T-cell (primary cell): ENCODE measurements around the gene DLGAP1. TPM values are rescaled to one million over a fixed set of nuclear protein-coding genes. Genes with fewer than 3 reads are reported as not detected.

Source experiments
- ATAC-seq, 4 experiments: fragments of 200-7000 bp in 3 of 4; fragments of 150-1000 bp in 1 of 4; cut with Tn5 transposase; replicated peaks in 1 of 4; 1 replicate in 3 of 4; 2 replicates in 1 of 4; pipeline ENCODE4 v1.10.0; 2021; ENCODE audit warnings: moderate library complexity in 3 of 4, mild to moderate bottlenecking in 2 of 4, moderate number of reproducible peaks in 1 of 4
- CTCF ChIA-PET, 2 donors: fragments of 300-600 bp; sonication (Branson Sonifier 250); formaldehyde crosslinking; loops; one replicate each; lab custom pipeline; 2022; ENCODE audit warnings: antibody characterized with exemption in 2 of 2; lab: Charles Lee
- POLR2A ChIA-PET, 2 donors: fragments of 300-600 bp; sonication (Branson Sonifier 250); formaldehyde crosslinking; loops; one replicate each; lab custom pipeline; 2022; ENCODE audit warnings: antibody characterized with exemption in 2 of 2; lab: Charles Lee
- DNase-seq, 35 experiments: peaks; one replicate each; pipeline versions ENCODE4 v3.0.0 to v3.0.0-alpha.2; 2013 to 2023
- H3K27ac ChIP-seq: one replicate; pipeline ENCODE4 v1.5.1; 2013; ENCODE audit warnings: low read length
- H3K27me3 ChIP-seq, 2 experiments: replicated peaks in 1 of 2; 1 replicate in 1 of 2; 2 replicates in 1 of 2; pipeline versions ENCODE4 v1.6.1 to v1.7.0; 2013; ENCODE audit warnings: low read length in 1 of 2, mixed read lengths in 1 of 2; ENCODE audit not compliant: control insufficient read depth in 2 of 2, insufficient read depth in 2 of 2; ENCODE audit errors: extremely low read depth in 1 of 2
- H3K36me3 ChIP-seq, 2 donors: 1 replicate in 1 of 2; 2 replicates in 1 of 2; pipeline versions ENCODE4 v1.6.1 to v1.7.0; 2013; ENCODE audit warnings: low read length in 1 of 2; ENCODE audit not compliant: control insufficient read depth in 2 of 2, insufficient read depth in 1 of 2; ENCODE audit errors: extremely low read depth in 1 of 2
- H3K4me1 ChIP-seq, 2 experiments: 1 replicate in 1 of 2; 2 replicates in 1 of 2; pipeline versions ENCODE4 v1.6.1 to v1.7.0; 2013; ENCODE audit warnings: low read length in 2 of 2, mixed read lengths in 1 of 2; ENCODE audit not compliant: insufficient read depth in 2 of 2, control insufficient read depth in 1 of 2; ENCODE audit errors: extremely low read depth in 1 of 2
- H3K4me3 ChIP-seq, 2 donors: 1 replicate in 1 of 2; 2 replicates in 1 of 2; pipeline versions ENCODE4 v1.5.1 to v1.7.0; 2013; ENCODE audit warnings: mild to moderate bottlenecking in 2 of 2, low read length in 1 of 2, moderate library complexity in 1 of 2; ENCODE audit not compliant: control insufficient read depth in 1 of 2; ENCODE audit errors: extremely low read depth in 1 of 2
- H3K9me3 ChIP-seq: 2 replicates; pipeline ENCODE4 v1.7.0; 2013
- H3K27ac Mint-ChIP-seq, 2 donors: one replicate each; pipeline ENCODE4 v1.8.0; 2020 to 2021; ENCODE audit warnings: mild to moderate bottlenecking in 2 of 2, mixed read lengths in 2 of 2
- H3K27me3 Mint-ChIP-seq, 2 donors: one replicate each; pipeline ENCODE4 v1.8.0; 2021 to 2022; ENCODE audit warnings: mixed read lengths in 2 of 2
- H3K36me3 Mint-ChIP-seq: one replicate; pipeline ENCODE4 v1.8.0; 2021; ENCODE audit warnings: mixed read lengths
- H3K4me1 Mint-ChIP-seq, 3 donors: one replicate each; pipeline ENCODE4 v1.8.0; 2020 to 2022; ENCODE audit warnings: mixed read lengths in 3 of 3, mild to moderate bottlenecking in 1 of 3
- H3K4me3 Mint-ChIP-seq, 3 donors: one replicate each; pipeline ENCODE4 v1.8.0; 2020 to 2022; ENCODE audit warnings: mild to moderate bottlenecking in 3 of 3, mixed read lengths in 3 of 3, moderate library complexity in 3 of 3
- H3K9me3 Mint-ChIP-seq, 3 donors: one replicate each; pipeline ENCODE4 v1.8.0; 2020 to 2022; ENCODE audit warnings: mixed read lengths in 3 of 3
- WGBS: methylation state at CpG from one replicate; pipeline ENCODE4 v1.1.5; 2013; ENCODE audit warnings: missing lambda C conversion rate; ENCODE audit not compliant: insufficient coverage; 5-methylcytosine and 5-hydroxymethylcytosine counted together
- total RNA-seq, 35 experiments: library from RNA in 6 of 35; stranded (reverse) in 6 of 35; fragments of 120-200 nt in 1 of 35; gene quantifications; one replicate each; pipeline versions ENCODE4 v1.2.1 to v1.2.4 and lab custom pipeline; 2013 to 2026

The DLGAP1 gene
- total RNA-seq, 5 donors from 2014 or later (not counting 1 experiment from before 2014, with no cell fraction given) = 0.25 to 1.8 (median 0.26) TPM

DNA sequence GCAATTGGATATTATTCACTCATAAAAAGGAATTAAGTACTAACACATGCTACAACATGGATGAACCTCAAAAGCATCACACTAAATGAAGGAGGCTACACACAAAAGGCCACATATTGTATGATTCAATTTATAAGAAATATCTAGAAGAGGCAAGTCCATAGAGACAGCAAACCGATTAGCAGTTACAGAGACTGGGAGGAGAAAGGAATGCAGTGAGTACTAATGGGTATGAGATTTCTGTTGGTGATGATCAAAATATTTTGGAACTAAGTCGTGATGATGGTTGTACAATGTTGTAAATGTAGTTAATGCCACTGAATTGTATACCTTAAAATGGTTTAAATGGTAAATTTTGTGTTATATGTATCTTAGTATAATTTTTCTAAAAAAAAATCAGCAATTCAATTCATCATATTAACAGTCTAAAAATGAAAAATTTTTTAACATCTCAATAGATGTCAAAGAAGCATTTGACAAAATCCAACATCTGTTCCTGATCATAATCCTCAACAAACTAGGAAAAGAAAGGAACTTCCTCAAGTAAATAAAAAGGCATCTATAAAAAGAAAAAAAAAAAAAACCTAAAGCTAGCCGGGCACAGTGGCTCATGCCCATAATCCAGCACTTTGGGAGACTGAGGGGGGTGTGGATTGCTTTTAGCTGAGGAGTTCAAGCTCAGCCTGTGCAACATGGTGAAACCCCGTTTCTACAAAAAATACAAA lies 907.1 kb downstream of the DLGAP1 start:
- H3K4me1 Mint-ChIP-seq = no peaks in the 10 kb centered on the region
- ChIA-PET POLR2A (interaction anchor here in 1 of 2 donors (0.5 to 0.6 kb wide), 2 partner anchors 19 to 175 kb away, joined by 3 to 5 read pairs; no protein-coding TSS in a partner anchor), CTCF (interaction anchor here in 1 of 2 donors (0.6 kb wide), 1 partner anchor 10 kb away, joined by 3 read pairs; no protein-coding TSS in a partner anchor)
- DNase-seq (no peak), ATAC-seq (no peak)
- Histone ChIP-seq H3K36me3 (no peaks in the 10 kb centered on the region), H3K9me3 (no peaks in the 10 kb centered on the region), H3K4me3 (no peak overlapping the region), H3K27ac (no peak overlapping the region), H3K4me1 (no peaks in the 10 kb centered on the region), H3K27me3 (no peaks in the 10 kb centered on the region)
- no peak overlapping the region for H3K27ac Mint-ChIP-seq
- no peaks in the 10 kb centered on the region for H3K27me3 Mint-ChIP-seq
- H3K36me3 Mint-ChIP-seq = no peaks in the 10 kb centered on the region
- 90% methylated on average over 1 of the region's 4 CpGs for WGBS
- no peaks in the 10 kb centered on the region for H3K9me3 Mint-ChIP-seq
- H3K4me3 Mint-ChIP-seq = no peak overlapping the region

DNA sequence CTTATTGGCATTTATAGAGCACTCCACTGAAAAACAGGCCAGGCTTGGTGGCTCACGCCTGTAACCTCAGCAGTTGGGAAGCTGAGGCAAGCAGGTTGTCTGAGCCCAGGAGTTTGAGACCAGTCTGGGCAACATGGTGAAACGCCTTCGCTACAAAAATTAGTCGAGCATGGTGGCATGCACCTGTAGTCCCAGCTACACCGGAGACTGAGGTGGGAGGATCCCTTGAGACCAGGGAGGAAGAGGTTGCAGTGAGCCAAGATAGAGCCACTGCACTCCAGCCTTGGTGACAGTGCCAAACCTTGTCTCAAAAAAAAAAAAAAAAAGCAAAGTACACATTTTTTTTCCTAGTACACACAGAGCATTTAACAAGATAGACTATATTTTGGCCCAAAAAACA lies 909.0 kb downstream of the DLGAP1 start:
- H3K27me3 Mint-ChIP-seq = no peaks in the 10 kb centered on the region
- Histone ChIP-seq H3K4me3 (no peak overlapping the region), H3K4me1 (no peaks in the 10 kb centered on the region), H3K27me3 (no peaks in the 10 kb centered on the region), H3K9me3 (no peaks in the 10 kb centered on the region), H3K27ac (no peak overlapping the region), H3K36me3 (no peaks in the 10 kb centered on the region)
- no peak overlapping the region for H3K4me3 Mint-ChIP-seq
- H3K36me3 Mint-ChIP-seq = no peaks in the 10 kb centered on the region
- H3K27ac Mint-ChIP-seq = no peak overlapping the region
- 92% methylated on average over 4 of the region's 5 CpGs for WGBS
- DNase-seq (no peak), ATAC-seq (no peak)
- ChIA-PET CTCF (interaction anchor here (0.5 to 0.7 kb wide), 4 partner anchors 75 to 154 kb away, joined by 3 to 7 read pairs (median 4); no protein-coding TSS in a partner anchor), POLR2A (interaction anchor here in 1 of 2 donors (0.7 kb wide), 1 partner anchor 29 kb away, joined by 3 read pairs; no protein-coding TSS in a partner anchor)
- no peaks in the 10 kb centered on the region for H3K4me1 Mint-ChIP-seq
- no peaks in the 10 kb centered on the region for H3K9me3 Mint-ChIP-seq

DNA sequence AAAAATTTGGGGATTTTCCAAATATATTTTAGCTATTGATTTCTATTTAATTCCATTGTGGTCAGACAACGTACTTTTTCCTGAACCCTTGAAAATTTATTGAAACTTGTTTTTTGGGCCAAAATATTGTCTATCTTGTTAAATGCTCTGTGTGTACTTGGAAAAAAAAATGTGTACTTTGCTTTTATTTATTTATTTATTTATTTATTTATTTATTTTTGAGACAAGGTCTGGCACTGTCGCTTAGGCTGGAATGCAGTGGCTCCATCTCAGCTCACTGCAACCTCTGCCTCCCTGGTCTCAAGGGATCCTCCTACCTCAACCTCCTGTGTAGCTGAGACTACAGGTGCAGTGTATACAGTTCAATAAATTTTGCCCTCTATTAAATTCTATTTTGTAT lies 910.6 kb downstream of the DLGAP1 start:
- no peaks in the 10 kb centered on the region for H3K36me3 Mint-ChIP-seq
- Histone ChIP-seq H3K27ac (no peak overlapping the region), H3K9me3 (no peaks in the 10 kb centered on the region), H3K4me3 (no peak overlapping the region), H3K36me3 (no peaks in the 10 kb centered on the region), H3K27me3 (no peaks in the 10 kb centered on the region), H3K4me1 (no peaks in the 10 kb centered on the region)
- H3K4me1 Mint-ChIP-seq = no peaks in the 10 kb centered on the region
- DNase-seq (no peak), ATAC-seq (no peak)
- ChIA-PET CTCF (interaction anchor here in 1 of 2 donors (0.7 kb wide), 1 partner anchor 50 kb away, joined by 3 read pairs; no protein-coding TSS in a partner anchor), POLR2A (no interaction called here)
- no CpG with 5 or more reads among the region's 2 CpGs for WGBS
- H3K9me3 Mint-ChIP-seq = no peaks in the 10 kb centered on the region
- H3K4me3 Mint-ChIP-seq = no peak overlapping the region
- no peak overlapping the region for H3K27ac Mint-ChIP-seq
- peaks cover 0 to 3% of the 10 kb centered on the region in 2 donors for H3K27me3 Mint-ChIP-seq

DNA sequence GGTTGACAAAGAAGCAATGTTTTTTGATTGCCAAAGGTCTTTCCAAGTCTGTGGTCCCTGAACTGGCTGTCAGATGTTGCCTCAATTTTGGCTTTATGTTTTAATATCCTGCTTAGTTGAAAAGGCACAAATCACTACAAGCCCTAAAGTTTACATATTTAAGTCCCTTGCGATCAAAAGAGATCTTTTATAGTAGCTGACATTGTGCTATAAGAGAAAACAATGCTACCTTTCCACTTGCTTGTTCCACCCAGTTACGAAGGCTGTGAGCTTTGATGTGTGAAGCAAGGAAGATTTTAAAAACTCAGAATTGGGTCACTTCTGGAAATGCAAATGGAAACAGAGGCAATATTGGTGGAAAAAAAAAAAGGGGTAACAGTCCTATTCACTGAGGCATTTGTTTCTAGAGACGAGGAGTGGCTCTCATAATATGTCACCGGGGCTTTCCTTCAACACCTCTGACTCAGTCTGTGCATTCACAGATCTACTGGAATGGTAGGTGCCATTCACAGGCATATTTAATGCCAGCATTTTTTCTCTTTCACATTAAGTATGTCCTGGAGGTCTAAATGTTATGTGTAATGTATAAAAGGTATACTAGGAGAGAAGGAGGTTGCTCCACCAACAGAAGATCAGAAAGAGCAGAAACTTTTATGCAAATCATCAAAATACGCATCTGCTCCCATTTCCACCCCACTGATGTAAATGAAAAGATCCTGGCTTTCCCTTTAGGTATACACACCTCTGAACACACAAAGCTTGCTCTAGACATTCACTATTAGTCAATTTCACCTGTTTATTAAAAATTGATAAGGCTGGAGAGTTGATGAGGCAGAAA lies 913.3 kb downstream of the DLGAP1 start:
- no peak overlapping the region for H3K27ac Mint-ChIP-seq
- Histone ChIP-seq H3K9me3 (no peaks in the 10 kb centered on the region), H3K36me3 (no peaks in the 10 kb centered on the region), H3K27me3 (no peaks in the 10 kb centered on the region), H3K27ac (no peak overlapping the region), H3K4me1 (no peaks in the 10 kb centered on the region), H3K4me3 (no peak overlapping the region)
- H3K9me3 Mint-ChIP-seq = no peaks in the 10 kb centered on the region
- WGBS = 40% methylated on average over 1 of the region's 5 CpGs
- POLR2A ChIA-PET = interaction anchor here (0.5 to 0.7 kb wide), 3 partner anchors 29 to 103 kb away, joined by 3 to 5 read pairs (median 4); no protein-coding TSS in a partner anchor
- no peak for ATAC-seq
- CTCF ChIA-PET = interaction anchor here in 1 of 2 donors (0.5 kb wide), 1 partner anchor 119 kb away, joined by 4 read pairs; no protein-coding TSS in a partner anchor
- H3K27me3 Mint-ChIP-seq = peaks cover 0 to 3% of the 10 kb centered on the region in 2 donors
- H3K4me3 Mint-ChIP-seq = no peak overlapping the region
- H3K4me1 Mint-ChIP-seq = no peaks in the 10 kb centered on the region
- no peaks in the 10 kb centered on the region for H3K36me3 Mint-ChIP-seq
- no peak for DNase-seq

DNA sequence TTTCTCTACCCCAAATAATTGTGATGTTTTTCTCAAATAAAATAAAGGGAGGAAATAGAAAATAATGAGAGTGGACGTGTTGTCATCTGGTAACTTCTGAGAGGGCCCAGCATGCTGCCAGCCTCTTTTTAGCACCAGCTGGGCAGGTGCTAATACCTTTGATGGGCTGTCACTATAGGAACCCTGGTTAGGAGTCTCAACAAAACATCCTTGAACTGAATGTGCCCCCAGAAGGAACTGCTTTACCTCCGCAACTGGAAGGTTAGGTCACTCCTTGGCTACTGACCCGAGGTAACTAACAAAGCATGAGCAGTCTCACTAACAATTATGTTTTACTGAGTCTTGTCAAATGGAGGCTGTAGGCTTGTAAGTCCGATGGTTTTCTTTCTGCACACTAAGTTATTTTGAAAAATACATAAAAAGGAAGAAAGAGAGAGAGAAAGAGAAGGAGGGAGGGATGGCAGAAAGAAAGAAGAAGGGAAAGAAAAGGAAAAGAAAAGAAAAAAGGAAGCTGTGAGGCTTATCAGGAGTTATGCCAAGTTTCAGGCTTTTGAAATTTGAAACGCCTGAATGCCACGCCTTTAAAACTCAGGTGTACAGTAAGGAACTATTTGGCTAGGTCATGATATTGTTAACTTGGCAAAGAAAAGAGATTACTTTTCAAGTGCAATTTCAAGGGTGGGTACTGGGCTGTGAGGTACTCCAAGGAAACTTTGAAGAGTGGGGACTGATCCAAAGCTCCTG lies 914.1 kb downstream of the DLGAP1 start:
- Mint-ChIP-seq H3K4me1 (no peaks in the 10 kb centered on the region), H3K4me3 (no peak overlapping the region), H3K9me3 (no peaks in the 10 kb centered on the region), H3K27ac (no peak overlapping the region), H3K27me3 (peaks cover 0 to 3% of the 10 kb centered on the region in 2 donors), H3K36me3 (no peaks in the 10 kb centered on the region)
- ATAC-seq = no peak
- no peaks in the 10 kb centered on the region for H3K4me1 ChIP-seq
- no peak overlapping the region for H3K27ac ChIP-seq
- no peak for DNase-seq
- H3K27me3 ChIP-seq = no peaks in the 10 kb centered on the region
- ChIA-PET CTCF (no interaction called here), POLR2A (interaction anchor here (0.5 to 0.7 kb wide), 2 partner anchors 74 to 102 kb away, joined by 3 to 4 read pairs; no protein-coding TSS in a partner anchor)
- no peaks in the 10 kb centered on the region for H3K36me3 ChIP-seq
- 87% methylated on average over 4 of the region's 6 CpGs for WGBS
- no peak overlapping the region for H3K4me3 ChIP-seq
- no peaks in the 10 kb centered on the region for H3K9me3 ChIP-seq
